GM12874 (cell line): ENCODE data around the gene COL4A5.

Experiments used
- CTCF ChIP-seq: IDR thresholded peaks from 2 replicates; pipeline ENCODE4 v1.5.1; 2011; ENCODE audit warnings: low read depth, mild to moderate bottlenecking, control low read depth, low read length, moderate library complexity; ENCODE audit not compliant: insufficient read depth

The COL4A5 gene

GRCh38 chrX:108439426-108439942 is at the start of gene COL4A5:
Gene COL4A5, plus strand, starts transcription at chrX:108439838. Its CDS starts 288 bp downstream, at chrX:108440126.
- TF ChIP-seq CTCF, result no peak

GRCh38 chrX:108396188-108396891 is 43.3 kb upstream of the COL4A5 start:
- TF ChIP-seq CTCF, result no peak

- no peak for TF ChIP-seq CTCF
Observed at GRCh38 chrX:108396986-108397385, 42.7 kb upstream of the COL4A5 start.

GRCh38 chrX:108397627-108398391 is 41.8 kb upstream of the COL4A5 start:
- no peak for TF ChIP-seq CTCF

- no peak for TF ChIP-seq CTCF
Observed at GRCh38 chrX:108399418-108400165, 40.0 kb upstream of the COL4A5 start.

- TF ChIP-seq CTCF, result no peak
Observed at GRCh38 chrX:108412783-108413182, 26.9 kb upstream of the COL4A5 start.

- TF ChIP-seq CTCF, result no peak
Observed at GRCh38 chrX:108415146-108415545, 24.5 kb upstream of the COL4A5 start.
